ENCODE data around the gene USP20.

Gene USP20

DNA sequence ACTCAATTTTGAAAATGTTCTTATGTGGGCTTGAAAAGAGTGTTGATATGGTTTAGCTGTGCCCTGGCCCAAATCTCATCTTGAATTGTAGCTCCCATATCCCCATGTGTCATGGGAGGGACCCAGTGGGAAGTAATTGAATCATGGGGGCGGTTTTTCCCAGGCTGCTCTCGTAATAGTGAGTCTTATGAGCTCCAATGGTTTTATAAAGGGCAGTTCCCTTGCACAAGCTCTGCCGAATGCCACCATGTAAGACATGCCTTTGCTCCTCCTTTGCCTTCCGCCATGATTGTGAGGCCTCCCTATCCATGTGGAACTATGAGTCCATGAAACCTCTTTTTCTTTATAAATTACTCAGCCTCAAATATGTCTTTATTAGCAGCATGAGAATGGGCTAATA lies 71.0 kb downstream of the USP20 start:
- no peak overlapping the region for H3K4me3 ChIP-seq
- peaks cover 66 to 75% (median 67%) of the 10 kb centered on the region in 3 donors for H3K36me3 ChIP-seq
- intact Hi-C loops (cut with DNase I; ENCODE audit: low total_unique reads), result no loop called here
- H3K27ac ChIP-seq, result no peak overlapping the region
- DNase-seq, result no peak
- H3K9me3 ChIP-seq, result no peaks in the 10 kb centered on the region
- H3K4me1 ChIP-seq, result no peaks in the 10 kb centered on the region
- H3K27me3 ChIP-seq, result no peaks in the 10 kb centered on the region
- TF ChIP-seq, protein P1, sequence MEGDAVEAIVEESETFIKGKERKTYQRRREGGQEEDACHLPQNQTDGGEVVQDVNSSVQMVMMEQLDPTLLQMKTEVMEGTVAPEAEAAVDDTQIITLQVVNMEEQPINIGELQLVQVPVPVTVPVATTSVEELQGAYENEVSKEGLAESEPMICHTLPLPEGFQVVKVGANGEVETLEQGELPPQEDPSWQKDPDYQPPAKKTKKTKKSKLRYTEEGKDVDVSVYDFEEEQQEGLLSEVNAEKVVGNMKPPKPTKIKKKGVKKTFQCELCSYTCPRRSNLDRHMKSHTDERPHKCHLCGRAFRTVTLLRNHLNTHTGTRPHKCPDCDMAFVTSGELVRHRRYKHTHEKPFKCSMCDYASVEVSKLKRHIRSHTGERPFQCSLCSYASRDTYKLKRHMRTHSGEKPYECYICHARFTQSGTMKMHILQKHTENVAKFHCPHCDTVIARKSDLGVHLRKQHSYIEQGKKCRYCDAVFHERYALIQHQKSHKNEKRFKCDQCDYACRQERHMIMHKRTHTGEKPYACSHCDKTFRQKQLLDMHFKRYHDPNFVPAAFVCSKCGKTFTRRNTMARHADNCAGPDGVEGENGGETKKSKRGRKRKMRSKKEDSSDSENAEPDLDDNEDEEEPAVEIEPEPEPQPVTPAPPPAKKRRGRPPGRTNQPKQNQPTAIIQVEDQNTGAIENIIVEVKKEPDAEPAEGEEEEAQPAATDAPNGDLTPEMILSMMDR (IDR thresholded peaks at IDR 0.05), result no peak

DNA sequence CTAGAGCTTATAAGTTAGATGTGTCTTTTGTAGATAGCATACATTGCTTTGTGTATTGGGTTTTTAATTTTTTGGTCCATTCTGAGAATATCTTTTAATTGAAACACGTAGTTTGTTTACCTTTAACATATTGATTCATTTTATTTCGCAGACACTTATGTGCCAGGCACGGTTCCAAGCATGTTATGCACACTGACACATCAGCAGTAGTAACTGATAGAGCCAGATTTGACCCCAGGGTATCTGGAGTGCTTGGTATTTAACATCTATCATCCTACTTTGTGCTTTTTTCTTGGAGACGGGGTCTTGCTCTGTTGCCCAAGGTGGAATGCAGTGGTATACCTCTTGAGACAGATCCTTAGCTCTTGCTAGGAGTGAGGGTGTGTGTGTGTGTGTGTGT lies 71.9 kb downstream of the USP20 start:
- Histone ChIP-seq H3K4me3 (no peak overlapping the region), H3K27me3 (no peaks in the 10 kb centered on the region), H3K36me3 (peaks cover 57 to 66% (median 60%) of the 10 kb centered on the region in 3 donors), H3K27ac (no peak overlapping the region), H3K4me1 (no peaks in the 10 kb centered on the region), H3K9me3 (no peaks in the 10 kb centered on the region)
- no peak for DNase-seq
- TF ChIP-seq, protein P1 (IDR thresholded peaks at IDR 0.05), result no peak
- intact Hi-C loops (cut with DNase I; ENCODE audit: low total_unique reads), result no loop called here

DNA sequence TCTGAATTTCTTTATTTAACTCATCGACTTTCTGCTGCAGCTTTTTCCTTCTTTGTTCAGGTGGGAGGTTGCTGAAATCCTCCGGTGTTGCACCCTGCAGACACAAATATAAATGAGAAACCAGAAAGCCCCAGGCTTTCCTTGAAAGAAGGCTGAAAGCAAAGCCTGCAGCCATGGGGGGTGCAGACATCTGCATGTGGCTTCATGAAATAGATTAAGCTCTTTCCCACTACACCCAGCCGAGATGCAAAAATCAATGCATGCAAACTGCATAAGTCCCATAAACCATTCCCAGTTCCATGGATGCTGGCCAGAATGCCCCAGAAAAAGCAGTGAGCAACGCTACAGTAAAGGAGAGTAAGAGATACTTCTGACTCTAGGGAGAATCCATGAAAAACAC lies 73.6 kb downstream of the USP20 start:
- DNase-seq, result no peak
- Histone ChIP-seq H3K36me3 (peaks cover 47 to 50% (median 48%) of the 10 kb centered on the region in 3 donors), H3K27me3 (no peaks in the 10 kb centered on the region), H3K9me3 (no peaks in the 10 kb centered on the region), H3K4me3 (no peak overlapping the region), H3K27ac (no peak overlapping the region), H3K4me1 (no peaks in the 10 kb centered on the region)
- TF ChIP-seq, protein P1 (IDR thresholded peaks at IDR 0.05), result no peak
- intact Hi-C loops (cut with DNase I; ENCODE audit: low total_unique reads), result no loop called here

DNA sequence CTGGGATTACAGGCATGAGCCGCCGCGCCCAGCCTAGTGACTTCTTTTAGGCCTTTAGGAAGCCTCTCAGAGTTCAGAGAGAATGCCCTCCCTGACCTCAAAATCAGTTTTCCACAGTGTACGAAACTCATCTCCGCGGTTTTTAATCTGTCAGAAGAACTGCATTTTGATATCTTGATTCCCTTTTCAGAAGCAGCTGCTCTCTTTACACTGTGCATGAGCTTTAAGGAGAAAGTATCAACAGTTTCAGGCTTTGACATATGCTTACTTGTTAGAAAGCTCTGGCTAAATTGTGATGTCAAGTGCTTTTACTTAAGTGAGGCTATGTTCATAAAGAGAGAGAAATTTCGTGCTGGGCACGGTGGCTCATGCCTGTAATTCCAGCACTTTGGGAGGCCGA lies 74.6 kb downstream of the USP20 start:
- Histone ChIP-seq H3K9me3 (no peaks in the 10 kb centered on the region), H3K4me3 (no peak overlapping the region), H3K4me1 (no peaks in the 10 kb centered on the region), H3K27me3 (no peaks in the 10 kb centered on the region), H3K27ac (no peak overlapping the region), H3K36me3 (peaks cover 40 to 48% (median 41%) of the 10 kb centered on the region in 3 donors)
- TF ChIP-seq, protein P1 (IDR thresholded peaks at IDR 0.05), result no peak
- intact Hi-C loops (cut with DNase I; ENCODE audit: low total_unique reads), result no loop called here
- no peak for DNase-seq

DNA sequence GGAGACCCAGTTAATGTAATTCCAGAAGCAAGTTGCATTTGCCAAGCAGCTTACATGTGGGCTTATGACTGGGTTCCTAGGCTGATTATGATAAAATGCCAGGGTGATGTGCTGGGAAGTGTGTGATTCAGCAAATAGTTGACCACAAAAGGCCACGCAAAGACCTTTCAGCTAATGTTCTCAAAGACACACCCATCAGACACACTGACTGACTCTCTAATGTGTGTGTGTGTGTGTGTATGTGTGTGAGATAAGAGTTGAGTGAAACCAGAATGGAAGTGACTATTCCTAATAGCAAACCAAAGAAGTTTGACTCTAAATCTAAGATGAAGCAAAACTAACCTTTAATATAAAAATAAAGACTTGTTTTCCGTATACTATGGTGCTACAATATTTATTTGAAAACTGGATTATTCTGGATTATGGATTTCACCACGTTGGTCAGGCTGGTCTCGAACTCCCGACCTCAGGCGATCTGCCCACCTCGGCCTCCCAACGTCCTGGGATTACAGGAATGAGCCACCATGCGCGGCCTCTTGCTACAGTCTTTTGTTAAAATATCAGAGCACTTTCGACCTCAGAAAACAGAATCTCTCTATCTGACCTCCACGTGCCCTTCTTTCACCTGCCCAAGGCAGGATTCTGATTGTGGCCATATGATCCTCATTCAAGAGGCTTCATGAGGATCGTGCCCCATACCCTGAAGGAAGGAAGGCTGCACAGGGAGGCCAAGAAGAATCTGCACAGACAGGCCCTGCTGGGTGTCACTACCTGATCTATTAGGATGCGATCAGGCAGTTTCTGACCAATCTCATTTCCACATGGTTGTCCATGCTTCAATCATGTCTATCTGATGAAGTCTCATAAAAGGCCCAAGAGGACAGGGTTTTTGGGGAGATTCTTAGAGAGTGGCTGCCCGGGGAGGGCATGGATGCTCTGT lies 75.6 kb downstream of the USP20 start:
- Histone ChIP-seq H3K4me1 (no peaks in the 10 kb centered on the region), H3K27me3 (no peaks in the 10 kb centered on the region), H3K4me3 (no peak overlapping the region), H3K36me3 (peaks cover 33 to 40% (median 39%) of the 10 kb centered on the region in 3 donors), H3K9me3 (no peaks in the 10 kb centered on the region), H3K27ac (no peak overlapping the region)
- intact Hi-C loops (cut with DNase I; ENCODE audit: low total_unique reads), result no loop called here
- DNase-seq, result peak in 1 of 2 donors; percentile 59
- TF ChIP-seq, protein P1 (IDR thresholded peaks at IDR 0.05), result no peak

Measured in tibial artery (tissue), 4 donors.